ENCODE measurements around the gene RASAL1. TPM values are rescaled to one million over a fixed set of nuclear protein-coding genes. Genes with fewer than 3 reads are reported as not detected.
A peak's percentile ranks its signal among the peaks of the same experiment; 100 is the strongest.

The RASAL1 gene
- total RNA-seq, 1 donor from 2014 or later = 0.26 TPM

- H3K9me3 ChIP-seq = no peaks in the 10 kb centered on the region
- DNase-seq = no peak
- no peak for TF ChIP-seq CTCF (IDR thresholded peaks at IDR 0.05)
- no peaks in the 10 kb centered on the region for H3K36me3 ChIP-seq
- intact Hi-C loops (cut with DNase I) = no loop called here
- no peak overlapping the region for H3K27ac ChIP-seq
- ATAC-seq = no peak
- H3K4me1 ChIP-seq = no peaks in the 10 kb centered on the region
- H3K4me3 ChIP-seq = no peak overlapping the region
- peaks cover 21% of the 10 kb centered on the region for H3K27me3 ChIP-seq
Observed at GRCh38 chr12:113131556-113131955, 4.0 kb downstream of the RASAL1 start.

GRCh38 chr12:113130457-113131135 is 5.0 kb downstream of the RASAL1 start:
- TF ChIP-seq CTCF (IDR thresholded peaks at IDR 0.05) = no peak
- peak; percentile 3 for ATAC-seq
- no peak for DNase-seq
- peaks cover 12% of the 10 kb centered on the region for H3K27me3 ChIP-seq
- no peak overlapping the region for H3K27ac ChIP-seq
- H3K4me3 ChIP-seq = no peak overlapping the region
- H3K36me3 ChIP-seq = no peaks in the 10 kb centered on the region
- H3K4me1 ChIP-seq = no peaks in the 10 kb centered on the region
- intact Hi-C loops (cut with DNase I) = no loop called here
- no peaks in the 10 kb centered on the region for H3K9me3 ChIP-seq

GRCh38 chr12:113129664-113130456 is 5.7 kb downstream of the RASAL1 start:
- ATAC-seq (peak; percentile 5), DNase-seq (no peak)
- no peaks in the 10 kb centered on the region for H3K4me1 ChIP-seq
- no peaks in the 10 kb centered on the region for H3K9me3 ChIP-seq
- no peaks in the 10 kb centered on the region for H3K36me3 ChIP-seq
- no peak overlapping the region for H3K4me3 ChIP-seq
- H3K27me3 ChIP-seq = peaks cover 5% of the 10 kb centered on the region
- intact Hi-C loops (cut with DNase I) = no loop called here
- no peak for TF ChIP-seq CTCF (IDR thresholded peaks at IDR 0.05)
- no peak overlapping the region for H3K27ac ChIP-seq

GRCh38 chr12:113128802-113129663 is 6.5 kb downstream of the RASAL1 start:
- no peak for TF ChIP-seq CTCF (IDR thresholded peaks at IDR 0.05)
- H3K4me1 ChIP-seq = no peaks in the 10 kb centered on the region
- no peak overlapping the region for H3K27ac ChIP-seq
- H3K4me3 ChIP-seq = no peak overlapping the region
- no peaks in the 10 kb centered on the region for H3K36me3 ChIP-seq
- H3K9me3 ChIP-seq = no peaks in the 10 kb centered on the region
- DNase-seq (no peak), ATAC-seq (no peak)
- H3K27me3 ChIP-seq = no peaks in the 10 kb centered on the region
- intact Hi-C loops (cut with DNase I) = no loop called here

- Histone ChIP-seq H3K36me3 (no peaks in the 10 kb centered on the region), H3K4me1 (no peaks in the 10 kb centered on the region), H3K27ac (no peak overlapping the region), H3K4me3 (no peak overlapping the region), H3K9me3 (no peaks in the 10 kb centered on the region), H3K27me3 (no peaks in the 10 kb centered on the region)
- intact Hi-C loops (cut with DNase I) = no loop called here
- TF ChIP-seq CTCF (IDR thresholded peaks at IDR 0.05) = no peak
- no peak for ATAC-seq
- no peak for DNase-seq
Observed at GRCh38 chr12:113127791-113128199, 7.8 kb downstream of the RASAL1 start.
